Measurements from ENCODE around the gene BRPF3. TPM values are rescaled to one million over a fixed set of nuclear protein-coding genes. Genes with fewer than 3 reads are reported as not detected.

BRPF3 gene
- total and polyA plus RNA-seq, 7 donors, result 15.3 to 47.2 (median 21.0) TPM

DNA sequence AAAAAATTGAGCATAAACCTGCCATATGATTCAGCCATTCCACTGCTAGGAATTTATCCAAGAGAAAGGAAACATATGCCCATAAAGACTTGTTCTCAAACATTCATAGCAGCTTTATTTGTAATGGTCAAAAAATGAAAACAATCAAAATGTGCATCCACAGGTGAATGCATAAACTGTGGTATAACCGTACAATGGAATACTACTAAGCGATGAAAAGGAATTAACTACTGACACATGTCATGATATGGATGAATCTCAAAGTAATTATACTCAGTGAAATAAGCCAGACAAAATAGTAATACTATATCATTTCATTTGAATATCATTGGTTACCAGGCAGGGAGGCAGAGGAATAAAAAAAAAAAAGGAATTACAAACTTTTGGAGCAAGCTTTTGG is 25.8 kb upstream of the BRPF3 start:
- Histone ChIP-seq H3K9me3 (no peaks in the 10 kb centered on the region), H3K4me3 (no peak overlapping the region), H3K27me3 (ENCODE audit: insufficient read depth in 3 of 3, low read length in 2 of 3) (no peaks in the 10 kb centered on the region), H3K4me1 (no peaks in the 10 kb centered on the region), H3K36me3 (ENCODE audit: insufficient read depth in 1 of 2, low read depth in 1 of 2) (peaks cover 0 to 4% of the 10 kb centered on the region in 2 donors), H3K27ac (no peak overlapping the region)
- ATAC-seq, result no peak
- WGBS, 3 donors, result 96 to 100% (median 97%) methylated on average over 2 of the region's 2 CpGs
- DNase-seq, result no peak
- intact Hi-C loops (cut with DNase I), result no loop called here
- TF ChIP-seq, protein P1, sequence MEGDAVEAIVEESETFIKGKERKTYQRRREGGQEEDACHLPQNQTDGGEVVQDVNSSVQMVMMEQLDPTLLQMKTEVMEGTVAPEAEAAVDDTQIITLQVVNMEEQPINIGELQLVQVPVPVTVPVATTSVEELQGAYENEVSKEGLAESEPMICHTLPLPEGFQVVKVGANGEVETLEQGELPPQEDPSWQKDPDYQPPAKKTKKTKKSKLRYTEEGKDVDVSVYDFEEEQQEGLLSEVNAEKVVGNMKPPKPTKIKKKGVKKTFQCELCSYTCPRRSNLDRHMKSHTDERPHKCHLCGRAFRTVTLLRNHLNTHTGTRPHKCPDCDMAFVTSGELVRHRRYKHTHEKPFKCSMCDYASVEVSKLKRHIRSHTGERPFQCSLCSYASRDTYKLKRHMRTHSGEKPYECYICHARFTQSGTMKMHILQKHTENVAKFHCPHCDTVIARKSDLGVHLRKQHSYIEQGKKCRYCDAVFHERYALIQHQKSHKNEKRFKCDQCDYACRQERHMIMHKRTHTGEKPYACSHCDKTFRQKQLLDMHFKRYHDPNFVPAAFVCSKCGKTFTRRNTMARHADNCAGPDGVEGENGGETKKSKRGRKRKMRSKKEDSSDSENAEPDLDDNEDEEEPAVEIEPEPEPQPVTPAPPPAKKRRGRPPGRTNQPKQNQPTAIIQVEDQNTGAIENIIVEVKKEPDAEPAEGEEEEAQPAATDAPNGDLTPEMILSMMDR (IDR thresholded peaks at IDR 0.05), result no peak

DNA sequence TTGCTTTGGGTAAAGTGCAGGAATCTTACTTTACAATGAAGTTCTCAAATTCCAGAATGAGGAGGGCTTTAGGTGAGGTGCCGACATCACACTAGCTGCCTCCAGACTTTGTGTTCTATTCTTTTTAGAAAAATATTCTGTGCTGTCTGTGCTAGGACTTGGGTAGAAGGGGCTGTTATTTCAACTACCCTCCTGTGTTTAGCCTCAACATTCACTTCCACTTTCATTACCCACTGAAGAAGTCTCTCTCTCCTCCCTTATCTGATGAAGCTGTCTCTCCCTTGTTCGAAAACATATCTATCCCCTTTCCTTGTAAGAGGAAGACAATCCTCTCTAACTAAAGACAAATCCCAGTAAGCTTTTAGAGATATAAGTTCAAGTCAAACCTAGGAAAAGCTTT is 25.0 kb upstream of the BRPF3 start:
- DNase-seq (no peak), ATAC-seq (no peak)
- WGBS, 3 donors, result 84 to 86% (median 86%) methylated on average over 2 of the region's 2 CpGs
- TF ChIP-seq, protein P1 (IDR thresholded peaks at IDR 0.05), result no peak
- intact Hi-C loops (cut with DNase I), result no loop called here
- Histone ChIP-seq H3K9me3 (no peaks in the 10 kb centered on the region), H3K27me3 (ENCODE audit: insufficient read depth in 3 of 3, low read length in 2 of 3) (no peaks in the 10 kb centered on the region), H3K4me3 (no peak overlapping the region), H3K4me1 (no peaks in the 10 kb centered on the region), H3K36me3 (ENCODE audit: insufficient read depth in 1 of 2, low read depth in 1 of 2) (peaks cover 0 to 4% of the 10 kb centered on the region in 2 donors), H3K27ac (no peak overlapping the region)

DNA sequence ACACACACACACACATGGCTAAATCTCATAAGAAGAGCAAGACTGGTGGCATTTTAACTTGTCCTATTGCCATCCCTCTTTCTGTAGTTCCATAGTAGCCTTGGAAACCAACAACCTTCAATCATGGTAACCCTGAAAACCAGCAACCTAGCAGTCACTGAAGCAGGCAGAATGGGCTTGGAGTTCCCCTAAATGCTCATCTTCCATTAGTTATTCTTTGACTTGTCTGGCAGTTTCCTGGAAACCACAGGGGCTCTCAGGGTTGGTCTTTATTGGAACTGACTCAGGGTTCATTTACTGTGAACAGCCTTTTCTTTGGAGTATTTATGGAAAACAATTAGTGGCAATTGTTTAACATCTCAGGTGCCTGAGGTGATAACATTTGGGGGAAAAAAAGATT is 19.4 kb upstream of the BRPF3 start:
- TF ChIP-seq, protein P1 (IDR thresholded peaks at IDR 0.05), result no peak
- Histone ChIP-seq H3K27ac (no peak overlapping the region), H3K4me1 (no peaks in the 10 kb centered on the region), H3K27me3 (ENCODE audit: insufficient read depth in 3 of 3, low read length in 2 of 3) (no peaks in the 10 kb centered on the region), H3K36me3 (ENCODE audit: insufficient read depth in 1 of 2, low read depth in 1 of 2) (peaks cover 0 to 34% of the 10 kb centered on the region in 2 donors), H3K9me3 (no peaks in the 10 kb centered on the region), H3K4me3 (no peak overlapping the region)
- no peak for DNase-seq
- intact Hi-C loops (cut with DNase I), result no loop called here
- ATAC-seq, result no peak

DNA sequence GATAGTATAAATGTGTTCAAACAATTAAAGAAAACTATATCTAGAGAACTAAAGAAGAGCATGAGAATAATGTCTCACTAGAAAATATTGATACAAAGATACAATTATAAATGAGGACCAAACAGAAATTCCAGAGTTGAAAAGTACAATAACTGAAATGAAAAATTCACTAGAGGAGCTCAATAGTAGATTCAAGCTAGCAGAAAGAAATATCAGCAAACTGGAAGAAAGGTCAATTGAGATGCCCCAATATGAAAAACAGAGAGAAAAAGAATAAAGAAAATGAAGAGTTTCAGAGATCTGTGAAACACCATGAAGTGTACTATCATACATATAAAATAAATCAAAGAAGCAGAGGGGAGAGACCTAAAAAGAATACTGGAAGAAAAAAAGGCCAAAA is 18.0 kb upstream of the BRPF3 start:
- intact Hi-C loops (cut with DNase I), result no loop called here
- H3K27me3 ChIP-seq (ENCODE audit: insufficient read depth in 3 of 3, low read length in 2 of 3), result no peaks in the 10 kb centered on the region
- H3K9me3 ChIP-seq, result no peaks in the 10 kb centered on the region
- H3K4me1 ChIP-seq, result no peaks in the 10 kb centered on the region
- DNase-seq (no peak), ATAC-seq (no peak)
- H3K4me3 ChIP-seq, result no peak overlapping the region
- peaks cover 0 to 34% of the 10 kb centered on the region in 2 donors for H3K36me3 ChIP-seq (ENCODE audit: insufficient read depth in 1 of 2, low read depth in 1 of 2)
- TF ChIP-seq, protein P1 (IDR thresholded peaks at IDR 0.05), result no peak
- H3K27ac ChIP-seq, result no peak overlapping the region

DNA sequence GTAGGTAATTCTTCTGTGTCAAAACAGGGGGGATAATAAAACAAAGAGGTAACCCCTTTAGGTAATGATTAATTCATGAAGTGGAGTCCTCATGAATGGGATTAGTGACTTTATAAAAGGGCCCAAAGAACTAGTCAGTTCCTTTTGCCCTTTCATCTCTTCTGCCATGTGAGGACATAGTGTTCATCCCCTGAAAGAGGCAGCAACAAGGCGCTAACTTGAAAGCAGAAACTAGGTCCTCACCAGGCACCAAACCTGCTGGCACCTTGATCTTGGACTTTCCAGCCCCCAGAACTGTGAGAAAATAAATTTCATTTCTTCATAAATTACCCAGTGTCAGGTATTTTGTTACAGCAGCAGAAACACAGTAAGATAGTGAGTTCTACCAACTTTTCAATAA is 16.4 kb upstream of the BRPF3 start:
- TF ChIP-seq, protein P1 (IDR thresholded peaks at IDR 0.05), result no peak
- ATAC-seq (no peak), DNase-seq (no peak)
- Histone ChIP-seq H3K9me3 (no peaks in the 10 kb centered on the region), H3K27ac (no peak overlapping the region), H3K36me3 (ENCODE audit: insufficient read depth in 1 of 2, low read depth in 1 of 2) (peaks cover 0 to 34% of the 10 kb centered on the region in 2 donors), H3K4me1 (no peaks in the 10 kb centered on the region), H3K27me3 (ENCODE audit: insufficient read depth in 3 of 3, low read length in 2 of 3) (no peaks in the 10 kb centered on the region), H3K4me3 (no peak overlapping the region)
- 89 to 96% (median 96%) methylated on average over 1 of the region's 1 CpG for WGBS, 3 donors
- intact Hi-C loops (cut with DNase I), result no loop called here
